Kidney (tissue), 14 donors: ENCODE results near the gene CHN2. TPM values are rescaled to one million over a fixed set of nuclear protein-coding genes. Genes with fewer than 3 reads are reported as not detected.

Experiments used
- DNase-seq, 5 donors: peaks; one replicate each; pipeline ENCODE4 v3.0.0-alpha.2; 2013 to 2020
- FAIRE-seq: peaks from 2 replicates; lab custom pipeline; 2012; peaks lifted over from hg19 to GRCh38; lab: Jason Lieb, UNC
- H3K27ac ChIP-seq, 2 donors: one replicate each; pipeline ENCODE4 v1.7.0; 2013; ENCODE audit warnings: low read depth in 2 of 2, low read length in 2 of 2, inconsistent platforms in 1 of 2
- H3K27me3 ChIP-seq: one replicate; pipeline ENCODE4 v1.7.1; 2013; ENCODE audit warnings: low read length, inconsistent platforms; ENCODE audit not compliant: control insufficient read depth, insufficient read depth
- H3K36me3 ChIP-seq, 3 donors: one replicate each; pipeline versions ENCODE4 v1.7.0 to v1.7.1; 2013; ENCODE audit warnings: low read length in 3 of 3, control low read depth in 1 of 3, inconsistent platforms in 1 of 3; ENCODE audit not compliant: insufficient read depth in 3 of 3, control insufficient read depth in 2 of 3
- H3K4me1 ChIP-seq, 3 donors: one replicate each; pipeline versions ENCODE4 v1.7.0 to v1.7.1; 2013; ENCODE audit warnings: low read length in 3 of 3, inconsistent platforms in 1 of 3, low read depth in 1 of 3; ENCODE audit not compliant: control insufficient read depth in 2 of 3, insufficient read depth in 2 of 3
- H3K4me3 ChIP-seq, 3 donors: one replicate each; pipeline versions ENCODE4 v1.7.0 to v1.8.1; 2013; ENCODE audit warnings: low read length in 3 of 3, control low read depth in 1 of 3, inconsistent platforms in 1 of 3
- H3K9ac ChIP-seq, 3 donors: one replicate each; pipeline versions ENCODE4 v1.7.0 to v1.7.1; 2013; ENCODE audit warnings: low read length in 3 of 3, control low read depth in 1 of 3, inconsistent platforms in 1 of 3
- H3K9me3 ChIP-seq, 3 donors: one replicate each; pipeline versions ENCODE4 v1.7.0 to v1.7.1; 2013; ENCODE audit warnings: low read length in 3 of 3, control low read depth in 1 of 3, inconsistent platforms in 1 of 3; ENCODE audit not compliant: control insufficient read depth in 2 of 3, insufficient read depth in 1 of 3
- CTCF ChIP-seq: IDR thresholded peaks from 3 replicates; pipeline ENCODE4 v1.5.1; 2012; ENCODE audit warnings: mild to moderate bottlenecking, moderate library complexity, borderline replicate concordance; ENCODE audit not compliant: insufficient read depth; ENCODE audit errors: extremely low read depth
- intact Hi-C: fragments of 100-400 bp; cut with DNase I; formaldehyde crosslinking; loops from one replicate; pipeline ENCODE4 v1.11.1; 2022
- polyA plus RNA-seq: library from polyadenylated mRNA; stranded (reverse); fragments of 350-450 nt; fragmentation: Illumina TruSeq; extraction: RNeasy Lipid Tissue Mini Kit (QIAGEN cat#74804); gene quantifications from one replicate; pipeline ENCODE4 v1.2.3, GENCODE V29; 2014; ENCODE audit warnings: low read depth, low replicate concordance; ENCODE audit not compliant: insufficient read depth
- total RNA-seq: library from RNA; stranded (reverse); fragmentation: NEBNext Ultra II Directional; extraction: Animal tissue kit (Norgen Biotek cat#: 25700); gene quantifications from one replicate; pipeline ENCODE4 v1.2.1, GENCODE V29; 2021
- donor health status: control.
- donor health status: control.
- donor health status: control.
- donor health status: control.
- donor health status: control.
- donor health status: DM: yes; HTN: yes; CAD: no.
- donor health status: Normal renal cell carcinoma (clear cell type).

The CHN2 gene
- total and polyA plus RNA-seq, 2 donors from 2014 or later, result 7.4 to 22.5 TPM

- Histone ChIP-seq H3K36me3 (no peaks in the 10 kb centered on the region), H3K9ac (no peak overlapping the region), H3K9me3 (no peaks in the 10 kb centered on the region), H3K4me3 (no peak overlapping the region), H3K27ac (no peak overlapping the region), H3K4me1 (no peaks in the 10 kb centered on the region), H3K27me3 (no peaks in the 10 kb centered on the region)
- FAIRE-seq (no peak), DNase-seq (no peak)
- no peak for TF ChIP-seq CTCF
- intact Hi-C loops, result loop anchor here (5.0 kb wide), 2 partner anchors 219 to 479 kb away; no protein-coding TSS in a partner anchor
Measured at GRCh38 chr7:29405891-29406290, 211.3 kb downstream of the CHN2 start.

GRCh38 chr7:29406366-29406765 is 211.8 kb downstream of the CHN2 start:
- Histone ChIP-seq H3K4me1 (no peaks in the 10 kb centered on the region), H3K36me3 (no peaks in the 10 kb centered on the region), H3K27ac (no peak overlapping the region), H3K27me3 (no peaks in the 10 kb centered on the region), H3K4me3 (no peak overlapping the region), H3K9me3 (no peaks in the 10 kb centered on the region), H3K9ac (no peak overlapping the region)
- TF ChIP-seq CTCF, result no peak
- no peak for FAIRE-seq
- intact Hi-C loops, result loop anchor here (5.0 kb wide), 2 partner anchors 219 to 479 kb away; no protein-coding TSS in a partner anchor
- DNase-seq, result no peak

GRCh38 chr7:29408841-29409243 is 214.3 kb downstream of the CHN2 start:
- FAIRE-seq (peak; percentile 56), DNase-seq (peak in 4 of 5 donors; percentile 56 to 88 (median 78))
- intact Hi-C loops, result loop anchor here (5.0 kb wide), 2 partner anchors 222 to 482 kb away; no protein-coding TSS in a partner anchor

More at GRCh38 chr7:29408841-29409243, 214.3 kb downstream of the CHN2 start:
- no peaks in the 10 kb centered on the region for H3K9me3 ChIP-seq
- H3K27ac ChIP-seq, result no peak overlapping the region
- no peak overlapping the region for H3K9ac ChIP-seq
- no peaks in the 10 kb centered on the region for H3K36me3 ChIP-seq
- H3K4me3 ChIP-seq, result no peak overlapping the region
- peak; percentile 84 for TF ChIP-seq CTCF
- no peaks in the 10 kb centered on the region for H3K27me3 ChIP-seq
- H3K4me1 ChIP-seq, result peaks cover 0 to under 1% (median 0%) of the 10 kb centered on the region in 3 donors
